NCI-H128 (cell line): ENCODE data around the gene CHN2.

Experiments used
- DNase-seq: peaks from one replicate; lab custom pipeline; 2025; ENCODE audit not compliant: unreplicated experiment; lab: John Stamatoyannopoulos, UW

The CHN2 gene

DNA sequence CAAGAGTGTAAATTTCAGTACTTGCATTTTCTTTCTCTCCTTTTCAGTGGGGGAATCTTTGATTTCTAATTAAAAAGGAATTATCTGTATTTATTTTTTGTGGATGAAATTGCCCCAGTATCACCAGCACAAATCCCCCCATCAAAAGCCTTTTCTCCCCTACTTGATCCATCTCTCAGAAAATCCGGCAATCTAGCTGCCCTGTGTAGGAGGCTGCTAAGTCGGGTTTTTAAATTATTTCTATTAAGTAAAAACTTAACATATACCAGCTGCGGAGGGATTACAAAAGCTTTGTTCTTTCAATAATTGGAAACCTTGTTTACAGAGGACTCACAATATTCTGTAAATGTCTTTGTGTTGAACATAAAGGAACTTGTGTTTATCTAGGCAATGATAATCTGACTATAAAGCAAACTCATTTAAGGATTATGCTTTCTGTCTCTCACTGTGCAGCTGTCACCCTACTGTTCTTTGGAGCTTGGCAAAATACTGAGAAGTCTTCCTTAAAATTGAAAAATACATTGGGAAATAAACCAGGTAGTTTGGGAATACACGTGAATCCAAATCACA is 191.7 kb downstream of the CHN2 start:
- DNase-seq = no peak

DNA sequence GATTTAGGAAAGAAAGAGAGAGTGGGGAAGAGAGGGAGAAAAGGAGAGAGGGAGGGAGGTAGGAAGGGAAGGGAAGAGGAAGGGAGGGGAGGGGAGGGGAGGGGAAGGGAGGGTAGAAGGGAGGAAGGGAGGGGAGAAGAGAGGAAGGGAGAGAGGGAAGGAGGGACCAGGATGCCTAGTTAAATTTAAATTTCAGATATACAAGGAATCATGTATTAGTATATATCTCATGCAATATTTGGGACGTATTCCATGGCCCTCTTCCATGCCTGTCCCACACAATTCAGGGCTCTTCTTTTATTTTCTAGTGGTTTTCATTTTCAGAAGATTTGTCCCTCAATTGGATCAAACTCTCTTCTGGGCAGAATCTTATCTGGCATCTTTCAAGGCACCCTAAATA is 196.7 kb downstream of the CHN2 start:
- no peak for DNase-seq

DNA sequence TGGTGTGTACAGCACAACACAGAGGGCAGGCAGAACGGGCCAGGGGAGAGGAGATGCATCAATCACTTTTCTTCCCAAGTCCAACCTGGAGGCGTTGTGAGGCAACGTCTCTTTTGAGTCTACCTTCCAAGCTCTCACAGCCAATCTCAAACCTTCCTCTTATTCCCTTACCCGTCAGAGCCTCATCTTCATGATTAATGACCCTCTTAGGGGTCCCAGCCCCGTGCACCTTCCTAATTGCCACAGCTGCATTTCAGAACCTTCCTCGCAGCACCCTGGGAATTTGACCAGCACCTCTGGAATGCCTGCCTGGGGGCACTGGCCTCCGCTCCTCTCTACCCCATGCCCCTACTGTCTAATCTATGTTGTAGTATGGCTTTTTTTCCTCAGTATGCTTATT is 199.7 kb downstream of the CHN2 start:
- no peak for DNase-seq

DNA sequence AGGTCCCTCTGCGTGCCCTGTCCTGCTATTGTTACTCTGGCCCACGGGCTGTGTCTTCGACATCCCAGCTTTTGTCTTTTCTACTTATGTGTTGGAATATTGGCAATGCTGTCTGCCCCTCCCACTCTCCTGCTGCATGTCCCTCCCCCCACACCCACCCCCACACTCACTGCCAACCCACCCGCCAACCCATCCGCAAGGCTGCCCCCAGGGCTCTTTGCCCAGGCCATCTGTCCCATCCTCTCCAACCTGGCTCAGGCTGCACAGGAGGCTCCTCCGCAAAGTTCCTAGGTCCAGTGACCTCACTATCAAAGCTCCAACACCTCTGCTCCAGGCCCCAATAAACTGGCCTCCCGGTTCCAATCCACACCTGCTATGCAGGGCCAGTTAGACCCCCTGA is 202.0 kb downstream of the CHN2 start:
- no peak for DNase-seq

DNA sequence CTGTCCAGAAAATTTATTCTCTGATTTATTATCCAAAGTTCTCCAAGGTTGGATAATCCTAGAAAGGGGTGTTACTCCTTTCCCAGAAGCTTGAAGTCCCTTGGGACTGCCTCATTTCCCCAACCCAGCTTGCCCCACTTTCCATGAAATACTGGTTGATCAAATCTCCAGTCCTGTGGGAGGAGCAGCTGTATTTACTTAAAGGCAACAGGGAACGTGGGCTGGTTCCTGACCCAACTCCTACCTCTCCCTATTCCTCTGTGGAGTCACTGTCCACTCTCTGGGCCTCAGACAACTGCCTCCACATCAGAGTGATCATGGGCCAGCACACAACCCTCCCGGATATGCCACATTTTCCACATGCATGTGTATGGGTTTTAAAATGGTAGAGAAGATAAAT is 202.8 kb downstream of the CHN2 start:
- DNase-seq = no peak

DNA sequence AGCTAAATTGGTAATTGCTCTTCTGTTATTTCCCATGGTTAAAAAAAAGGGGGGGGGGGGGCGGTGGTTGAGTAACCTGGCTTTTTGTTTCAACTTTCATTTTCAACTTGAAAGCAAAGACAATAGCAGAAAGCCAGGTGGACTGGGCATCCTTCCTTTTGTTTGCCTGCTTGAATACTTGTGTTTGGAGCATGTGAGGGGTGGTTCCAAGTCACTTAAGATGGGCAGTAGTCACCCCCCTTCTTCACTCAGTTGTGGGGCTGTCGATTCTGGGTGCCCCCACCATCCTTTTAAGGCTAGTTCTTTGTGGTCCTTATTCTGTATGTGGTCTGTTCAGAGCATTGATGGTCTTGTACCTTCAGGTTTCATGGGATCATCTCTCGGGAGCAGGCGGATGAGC is 203.4 kb downstream of the CHN2 start:
- no peak for DNase-seq

DNA sequence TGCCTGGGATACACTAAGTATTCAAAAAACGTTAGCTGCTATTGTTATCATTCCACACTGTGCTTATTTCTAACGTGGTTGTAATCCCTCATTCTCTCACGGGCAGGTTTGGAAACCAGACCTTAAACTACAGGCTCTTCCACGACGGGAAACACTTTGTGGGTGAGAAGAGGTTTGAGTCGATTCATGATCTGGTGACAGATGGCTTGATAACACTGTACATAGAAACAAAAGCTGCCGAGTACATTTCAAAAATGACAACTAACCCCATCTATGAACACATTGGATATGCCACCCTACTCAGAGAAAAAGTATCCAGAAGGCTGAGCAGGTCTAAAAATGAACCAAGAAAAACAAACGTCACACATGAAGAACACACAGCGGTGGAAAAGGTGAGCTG is 205.9 kb downstream of the CHN2 start:
- DNase-seq = no peak

DNA sequence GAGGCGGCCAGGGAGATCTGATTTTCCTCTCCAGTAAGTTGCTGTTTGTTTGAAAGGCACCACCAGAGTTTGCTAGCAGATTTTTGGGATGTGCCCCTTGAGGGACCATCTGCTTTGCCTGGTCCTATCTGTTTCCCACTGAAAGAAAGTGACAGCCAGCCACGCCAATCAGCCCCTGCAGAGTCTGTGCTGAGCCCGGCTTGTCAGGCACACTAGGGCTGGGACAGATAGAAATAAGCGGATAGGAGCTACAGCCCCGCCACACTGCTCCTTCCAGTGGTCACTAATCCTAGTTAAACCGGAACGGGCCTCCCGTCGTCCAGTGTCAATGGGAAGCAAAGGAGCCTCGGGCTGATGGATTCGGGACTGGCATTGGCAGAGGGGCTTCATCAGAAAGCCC is 207.2 kb downstream of the CHN2 start:
- no peak for DNase-seq

DNA sequence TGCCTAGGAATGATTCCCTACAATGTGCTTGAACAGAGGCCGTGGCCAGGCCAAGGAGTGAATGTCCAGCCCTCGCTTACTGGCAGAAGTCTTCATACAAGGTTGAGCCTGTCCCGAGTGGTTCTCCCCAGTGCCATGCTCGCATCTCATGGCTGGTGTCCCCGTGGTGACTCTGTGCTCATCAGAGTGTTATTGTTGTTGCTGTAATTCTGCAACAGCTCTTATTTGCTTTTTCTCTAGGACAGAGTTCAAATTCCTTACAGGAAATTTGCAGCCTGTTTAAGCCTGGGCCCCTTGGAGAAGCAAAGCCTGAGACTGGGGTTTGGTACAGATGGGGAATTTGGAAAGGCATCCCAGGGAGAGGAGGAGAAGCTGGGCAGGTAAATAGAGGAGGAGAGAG is 211.3 kb downstream of the CHN2 start:
- no peak for DNase-seq

DNA sequence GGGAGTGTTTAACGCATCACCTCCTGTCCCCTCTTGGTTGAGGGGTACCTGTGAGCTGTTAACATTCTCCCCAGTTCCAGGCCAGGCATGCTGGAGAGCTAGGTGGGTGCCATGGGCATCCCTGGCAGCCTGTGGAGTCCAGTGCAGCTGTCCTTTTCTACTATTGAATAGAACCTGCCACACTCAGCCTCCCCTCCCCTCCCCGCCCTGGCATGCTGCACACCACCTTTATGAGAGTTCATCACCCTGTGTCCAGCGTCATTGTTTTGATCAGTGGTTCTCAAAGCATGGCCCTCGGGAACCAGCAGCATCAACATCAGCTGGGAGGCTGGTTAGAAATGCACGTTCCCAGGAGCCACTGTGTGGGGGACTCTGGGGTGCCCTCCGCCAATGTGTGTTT is 211.8 kb downstream of the CHN2 start:
- DNase-seq = no peak

DNA sequence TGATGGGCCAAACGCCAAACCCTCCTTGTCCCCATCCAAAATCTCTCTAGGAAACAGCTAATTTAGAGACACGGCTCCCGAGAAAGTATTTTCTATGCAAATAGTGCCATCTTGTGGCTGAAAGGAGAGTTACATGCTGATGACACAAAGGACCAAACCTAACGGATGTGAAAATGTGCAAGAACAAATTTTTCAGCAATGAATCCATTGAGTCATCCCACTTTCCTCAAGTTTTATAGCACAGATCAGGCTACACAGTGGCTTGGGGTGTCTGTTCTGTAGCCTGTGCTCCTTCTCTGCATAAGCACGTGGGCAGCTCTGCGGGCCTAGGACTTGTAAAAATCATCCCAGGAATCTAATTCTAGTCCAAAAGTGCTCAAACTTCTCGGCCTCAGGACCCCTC is 214.3 kb downstream of the CHN2 start:
- DNase-seq = peak; percentile 77

DNA sequence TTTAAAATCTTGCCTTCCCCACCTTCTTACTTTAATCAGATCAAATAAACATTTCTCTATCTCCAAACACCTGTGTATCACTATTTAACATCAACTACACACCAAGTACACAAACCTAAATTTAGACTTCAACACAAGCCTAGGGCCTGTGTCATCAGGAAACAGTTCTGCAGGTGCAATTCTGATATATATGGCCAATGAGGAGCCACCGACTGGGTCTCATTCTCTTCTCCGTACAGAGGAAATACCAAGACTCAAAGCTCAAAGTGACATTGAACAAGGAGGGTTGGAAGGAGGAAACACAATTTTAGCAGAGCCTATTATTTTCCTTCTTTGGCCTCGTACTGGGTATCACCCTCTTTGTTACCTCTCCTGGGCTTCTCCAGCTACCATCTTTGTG is 216.4 kb downstream of the CHN2 start:
- DNase-seq = no peak

DNA sequence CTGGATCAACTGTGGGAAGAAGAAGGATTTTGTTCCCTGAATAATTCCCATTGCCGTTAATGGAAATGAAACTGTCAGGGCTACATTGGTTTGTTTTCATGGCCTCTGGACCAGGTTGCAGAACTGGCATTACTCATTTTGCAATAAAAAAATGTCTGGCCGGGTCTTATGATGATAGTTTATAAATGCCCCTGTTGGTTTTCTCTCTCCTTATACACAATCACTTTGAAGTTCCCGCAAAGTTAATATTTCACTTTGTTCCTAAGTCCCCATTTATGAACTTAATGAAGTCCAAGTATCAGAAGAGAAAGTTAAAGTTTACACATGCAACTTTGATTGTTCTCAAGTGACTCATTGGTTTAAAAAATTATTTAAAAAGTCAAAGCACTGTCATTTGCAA is 218.3 kb downstream of the CHN2 start:
- no peak for DNase-seq

DNA sequence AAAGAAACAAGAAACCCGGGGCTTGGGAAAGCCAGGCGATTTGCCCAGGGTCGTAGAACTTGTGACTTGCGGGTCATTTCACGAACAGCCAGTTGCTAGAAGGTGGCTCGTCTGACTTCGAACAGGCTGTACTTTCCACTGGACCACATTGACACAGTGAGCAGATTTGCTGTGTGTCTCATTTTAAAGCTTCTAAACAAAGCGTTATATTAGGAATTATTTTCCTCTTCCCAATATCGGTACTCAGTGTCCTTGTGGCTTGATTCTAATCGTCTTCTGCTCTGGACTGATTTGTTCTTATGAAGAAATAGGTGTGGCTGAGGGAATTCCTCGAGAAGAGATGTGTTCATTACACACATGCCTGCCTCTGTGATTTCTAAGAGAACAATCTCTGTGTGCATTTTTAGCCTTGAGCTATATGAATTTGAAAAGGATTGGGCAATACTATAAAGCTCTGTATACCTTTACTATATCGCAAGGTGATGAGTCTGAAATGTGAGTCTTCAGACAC is 219.1 kb downstream of the CHN2 start:
- DNase-seq = no peak

DNA sequence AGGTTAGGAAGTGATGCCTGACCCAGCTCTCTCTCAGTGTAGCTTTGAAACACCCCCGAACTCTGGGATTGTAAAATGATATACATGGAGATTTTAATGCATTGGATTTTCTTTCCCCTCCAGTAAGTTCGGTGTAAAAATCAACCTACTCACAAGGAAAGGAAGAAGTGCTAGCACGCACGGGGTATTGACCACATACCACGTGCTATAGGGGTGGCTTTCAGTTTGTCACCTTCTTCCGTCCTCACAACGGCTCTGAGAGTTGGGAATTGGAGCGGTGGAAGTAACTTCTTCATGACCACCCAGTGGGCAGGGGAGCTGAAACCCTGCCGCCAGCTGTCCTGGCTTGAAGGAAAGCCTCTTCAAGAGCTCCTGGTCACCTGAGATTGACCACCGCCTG is 219.6 kb downstream of the CHN2 start:
- no peak for DNase-seq

DNA sequence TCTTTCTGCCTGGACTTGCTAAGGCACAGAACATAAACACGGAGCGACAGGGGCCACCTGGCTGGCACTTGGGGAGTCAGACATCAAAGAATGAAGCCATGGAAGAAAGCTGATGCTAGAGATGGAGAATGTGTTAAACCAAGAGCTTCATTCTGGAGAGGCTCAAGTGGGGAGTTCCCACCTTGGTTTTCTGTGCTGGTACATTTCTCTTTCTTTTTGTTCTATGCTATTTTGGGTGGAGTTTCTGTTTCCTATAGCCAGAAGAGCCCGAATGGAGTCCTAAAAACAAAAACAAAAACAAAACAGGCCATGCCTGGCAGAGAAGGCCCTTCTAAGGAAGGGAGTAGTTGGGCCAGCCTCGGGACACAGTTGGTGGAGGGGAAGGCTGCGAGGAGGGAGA is 220.6 kb downstream of the CHN2 start:
- DNase-seq = no peak

DNA sequence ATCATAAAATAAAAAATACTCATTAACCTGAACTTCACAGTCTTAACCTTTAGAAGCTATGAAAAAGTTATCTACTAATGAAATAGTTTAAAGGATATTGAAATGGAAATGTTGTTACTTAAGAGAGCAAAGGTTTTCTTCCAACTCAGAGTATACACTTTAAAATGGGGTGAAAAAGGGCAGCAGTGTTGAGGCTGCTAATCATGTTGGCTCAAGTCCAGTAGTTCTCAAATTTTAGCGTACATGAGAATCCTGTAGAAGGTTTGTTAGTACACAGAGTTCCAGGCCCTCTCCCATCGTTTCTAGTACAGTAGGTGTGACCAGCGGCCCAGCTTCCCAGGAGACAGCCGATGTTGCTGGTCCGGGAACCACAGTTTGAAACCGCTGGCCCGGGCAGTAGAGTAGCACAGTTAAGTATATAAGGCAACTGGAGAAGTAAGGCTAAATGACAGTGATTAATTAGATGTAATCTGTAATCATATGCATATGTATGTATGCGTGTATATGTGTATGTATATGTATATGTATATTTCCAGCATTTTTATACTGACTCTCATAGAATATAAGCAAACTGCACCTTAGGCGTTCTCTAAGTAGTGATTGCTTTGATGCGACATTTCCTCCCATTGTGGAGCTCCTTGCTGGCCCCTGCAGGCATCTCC is 221.8 kb downstream of the CHN2 start:
- no peak for DNase-seq

DNA sequence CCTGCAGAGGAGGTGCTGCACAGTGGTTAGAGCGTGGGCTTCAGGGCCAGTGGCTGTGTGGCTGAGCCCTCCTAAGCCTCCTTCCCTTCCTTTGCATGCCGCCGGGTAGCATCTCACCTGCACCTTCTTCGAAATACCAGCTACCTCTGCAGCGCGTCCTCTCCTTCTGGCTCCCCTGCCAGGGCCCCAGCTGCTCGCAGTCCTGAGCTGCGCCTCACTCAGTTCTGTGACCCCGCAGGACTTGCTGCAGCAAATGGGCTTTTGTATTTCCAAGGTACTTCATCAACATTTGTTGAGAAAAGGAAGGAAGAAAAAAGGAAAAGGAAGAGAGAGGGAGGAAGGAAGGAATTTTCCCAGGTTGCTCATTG is 222.3 kb downstream of the CHN2 start:
- no peak for DNase-seq

DNA sequence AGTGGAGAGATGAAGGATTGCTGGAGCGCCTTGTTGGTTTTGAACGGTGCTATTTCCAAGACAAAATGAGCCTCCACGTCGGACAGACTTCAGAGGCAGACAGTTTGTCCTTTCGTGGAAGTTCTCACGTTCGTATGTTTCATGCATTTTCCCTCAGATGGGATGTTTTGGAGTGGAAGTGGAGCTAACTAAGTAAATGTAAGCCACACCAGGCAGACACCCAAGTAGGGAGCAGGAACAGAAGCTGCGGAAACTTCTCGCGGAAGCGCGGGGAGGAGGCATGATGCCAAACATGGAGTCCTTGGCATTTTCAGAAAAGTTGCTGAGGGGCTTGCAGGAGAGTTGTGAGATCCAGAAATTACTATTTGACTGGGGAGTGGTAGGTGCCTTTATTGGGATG is 223.5 kb downstream of the CHN2 start:
- DNase-seq = no peak

DNA sequence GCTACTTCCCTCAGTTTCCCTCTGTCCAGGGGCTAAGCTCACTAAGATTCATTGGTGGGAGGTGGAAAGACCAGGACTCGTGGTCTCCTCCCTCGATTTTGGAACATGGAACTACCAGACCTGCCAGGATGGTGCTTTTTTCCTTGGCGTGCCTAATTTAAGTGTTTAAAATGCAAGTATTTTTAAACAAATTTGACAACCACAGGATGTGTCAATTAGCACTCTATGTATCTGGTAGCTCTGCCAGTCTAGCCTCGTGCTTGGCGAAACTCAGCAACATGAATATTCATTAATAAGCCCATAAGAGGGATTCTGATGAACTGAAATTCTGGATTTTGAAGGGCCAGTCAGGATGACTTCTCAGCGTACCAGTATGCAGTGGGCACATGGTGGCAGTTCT is 224.1 kb downstream of the CHN2 start:
- DNase-seq = no peak

DNA sequence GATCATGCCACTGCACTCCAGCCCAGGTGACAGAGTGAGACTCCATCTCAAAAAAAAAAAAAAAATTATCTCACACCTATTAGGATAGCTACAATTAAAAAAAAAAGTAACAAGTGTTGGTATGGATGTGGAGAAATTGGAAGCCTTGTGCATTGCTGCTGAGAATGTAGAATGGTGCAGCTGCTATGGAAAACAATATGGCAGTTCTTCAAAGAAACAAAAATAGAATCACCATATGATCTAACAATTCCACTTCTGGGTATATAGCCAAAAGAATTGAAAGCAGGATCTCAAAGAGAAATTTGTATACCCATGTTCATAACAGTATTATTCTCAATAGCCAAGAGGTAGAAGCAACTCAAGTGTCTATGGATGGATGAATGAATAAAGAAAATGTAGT is 225.4 kb downstream of the CHN2 start:
- DNase-seq = no peak

DNA sequence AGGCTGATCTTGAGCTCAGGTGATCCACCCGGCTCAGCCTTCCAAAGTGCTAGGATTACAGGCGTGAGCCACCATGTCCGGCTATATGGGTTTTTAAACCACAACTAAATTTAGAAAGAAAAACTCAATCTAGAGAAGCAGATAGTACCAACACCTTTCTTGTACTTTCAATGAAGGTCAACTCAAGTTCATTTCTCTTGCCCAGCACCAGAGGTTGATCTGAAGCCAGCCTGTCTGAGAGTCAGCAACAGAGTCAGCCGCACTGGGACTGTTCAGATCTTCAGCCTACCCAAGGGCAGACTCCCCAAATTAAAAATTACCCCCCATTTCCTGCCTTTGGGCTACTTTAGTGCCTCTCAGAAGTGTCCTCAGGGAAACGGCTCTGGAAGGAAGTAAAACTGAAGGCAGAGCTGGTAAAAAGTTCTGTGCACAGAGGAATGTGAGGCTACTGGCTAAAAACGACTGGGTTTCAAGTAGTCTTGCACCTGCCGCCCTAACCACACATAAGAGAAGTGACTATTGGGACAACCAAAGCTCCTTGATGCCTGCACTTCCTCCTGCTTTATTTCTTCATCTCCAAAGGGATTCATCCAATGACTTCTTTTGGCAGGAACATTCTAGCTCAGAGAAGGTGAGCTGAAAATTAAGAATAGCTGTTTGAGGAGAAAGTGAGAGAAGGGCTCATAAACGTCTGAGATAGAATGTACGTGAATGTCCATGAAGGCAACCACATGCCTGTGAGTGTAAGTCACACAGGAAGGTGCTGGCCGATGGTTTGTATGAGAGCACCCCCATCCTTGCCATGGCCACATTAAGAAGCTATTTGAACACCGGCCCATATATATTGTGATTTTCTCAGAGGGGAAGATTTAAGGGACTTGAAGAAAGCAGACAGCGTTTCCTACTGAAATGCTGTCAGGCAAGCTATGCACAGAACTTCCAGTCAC is 226.7 kb downstream of the CHN2 start:
- DNase-seq = no peak
